DND-41 (cell line): ENCODE measurements around the gene TTC1.

Source experiments
- ATAC-seq: fragments of 200-7000 bp; cut with Tn5 transposase; 3 replicates; pipeline ENCODE4 v1.9.1; 2021; ENCODE audit warnings: low read depth; ENCODE audit not compliant: insufficient read depth
- DNase-seq: peaks from one replicate; pipeline ENCODE4 v3.0.0-alpha.2; 2020
- H2AFZ ChIP-seq: 2 replicates; pipeline ENCODE4 v1.6.0; 2012; ENCODE audit warnings: low read depth, low read length
- H3K27ac ChIP-seq: 2 replicates; pipeline ENCODE4 v1.5.1; 2012; ENCODE audit warnings: low read length, inconsistent platforms
- H3K27me3 ChIP-seq: fragments of 200-600 bp; sonication (generic); 2 replicates; pipeline ENCODE4 v1.6.0; 2012; ENCODE audit warnings: low read length, mild to moderate bottlenecking, inconsistent platforms; ENCODE audit not compliant: insufficient read depth, poor library complexity
- H3K36me3 ChIP-seq: 2 replicates; pipeline ENCODE4 v1.5.1; 2012; ENCODE audit warnings: low read length, inconsistent platforms; ENCODE audit not compliant: insufficient read depth
- H3K4me1 ChIP-seq: 2 replicates; pipeline ENCODE4 v1.5.1; 2012; ENCODE audit warnings: mild to moderate bottlenecking, low read length; ENCODE audit not compliant: insufficient read depth
- H3K4me2 ChIP-seq: 2 replicates; pipeline ENCODE4 v1.6.0; 2012; ENCODE audit warnings: mild to moderate bottlenecking, moderate library complexity, low read length, inconsistent platforms; ENCODE audit not compliant: insufficient read depth
- H3K4me3 ChIP-seq, 2 experiments: fragments of 200-600 bp in 1 of 2; shearing (Covaris generic) in 1 of 2; 2 replicates each; pipeline ENCODE4 v1.5.1; 2012 to 2016; ENCODE audit warnings: inconsistent platforms in 2 of 2, low read length in 2 of 2, mild to moderate bottlenecking in 2 of 2, low read depth in 1 of 2, moderate library complexity in 1 of 2
- H3K79me2 ChIP-seq: 2 replicates; pipeline ENCODE4 v1.6.0; 2012; ENCODE audit warnings: low read length, inconsistent platforms; ENCODE audit not compliant: insufficient read depth
- H3K9ac ChIP-seq: 2 replicates; pipeline ENCODE4 v1.6.0; 2012; ENCODE audit warnings: low read depth, mild to moderate bottlenecking, inconsistent platforms, low read length, moderate library complexity
- H3K9me3 ChIP-seq: 2 replicates; pipeline ENCODE4 v1.5.1; 2012; ENCODE audit warnings: low read length, moderate library complexity, mild to moderate bottlenecking, inconsistent platforms; ENCODE audit not compliant: insufficient read depth, severe bottlenecking
- H4K20me1 ChIP-seq: 2 replicates; pipeline ENCODE4 v1.6.0; 2012; ENCODE audit warnings: low read length; ENCODE audit not compliant: insufficient read depth
- EZH2 ChIP-seq: IDR thresholded peaks from 3 replicates; pipeline ENCODE4 v1.6.1; 2012; ENCODE audit warnings: borderline replicate concordance, low read depth, mild to moderate bottlenecking, moderate library complexity, low read length, inconsistent platforms; ENCODE audit not compliant: severe bottlenecking
- TF ChIP-seq, protein P1 (sequence below): IDR thresholded peaks from 2 replicates; pipeline ENCODE4 v1.5.1; 2012; ENCODE audit warnings: borderline replicate concordance, low read length, moderate library complexity, mild to moderate bottlenecking; ENCODE audit not compliant: poor library complexity, severe bottlenecking; ENCODE audit errors: extremely low read depth

The TTC1 gene

DNA sequence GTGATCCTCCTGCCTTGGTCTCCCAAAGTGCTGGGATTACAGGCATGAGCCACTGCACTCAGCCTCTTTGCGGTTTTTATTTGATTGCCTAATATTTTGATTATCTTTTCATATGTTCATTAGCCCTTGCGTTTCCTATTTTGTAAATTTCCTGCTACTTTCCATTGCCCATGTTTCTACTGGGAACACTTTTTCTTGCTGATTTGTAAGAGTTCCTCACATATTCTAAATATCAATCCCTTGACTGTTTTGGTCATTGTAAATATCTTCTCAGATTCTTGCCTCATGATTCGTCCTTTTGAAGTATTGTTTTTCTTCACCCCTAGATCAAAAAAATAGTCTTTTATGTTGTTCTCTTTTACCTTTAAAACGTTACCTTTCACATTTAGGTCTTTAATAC is 37.9 kb upstream of the TTC1 start:
- no peaks in the 10 kb centered on the region for H3K27me3 ChIP-seq
- H3K79me2 ChIP-seq = no peaks in the 10 kb centered on the region
- H3K27ac ChIP-seq = no peak overlapping the region
- no peaks in the 10 kb centered on the region for H3K9me3 ChIP-seq
- no peaks in the 10 kb centered on the region for H4K20me1 ChIP-seq
- no peak overlapping the region for H2AFZ ChIP-seq
- no peak overlapping the region for H3K4me2 ChIP-seq
- no peaks in the 10 kb centered on the region for H3K36me3 ChIP-seq
- ATAC-seq (no peak), DNase-seq (no peak)
- H3K4me1 ChIP-seq = no peaks in the 10 kb centered on the region
- no peak overlapping the region for H3K9ac ChIP-seq
- H3K4me3 ChIP-seq = no peak overlapping the region
- TF ChIP-seq, protein P1, sequence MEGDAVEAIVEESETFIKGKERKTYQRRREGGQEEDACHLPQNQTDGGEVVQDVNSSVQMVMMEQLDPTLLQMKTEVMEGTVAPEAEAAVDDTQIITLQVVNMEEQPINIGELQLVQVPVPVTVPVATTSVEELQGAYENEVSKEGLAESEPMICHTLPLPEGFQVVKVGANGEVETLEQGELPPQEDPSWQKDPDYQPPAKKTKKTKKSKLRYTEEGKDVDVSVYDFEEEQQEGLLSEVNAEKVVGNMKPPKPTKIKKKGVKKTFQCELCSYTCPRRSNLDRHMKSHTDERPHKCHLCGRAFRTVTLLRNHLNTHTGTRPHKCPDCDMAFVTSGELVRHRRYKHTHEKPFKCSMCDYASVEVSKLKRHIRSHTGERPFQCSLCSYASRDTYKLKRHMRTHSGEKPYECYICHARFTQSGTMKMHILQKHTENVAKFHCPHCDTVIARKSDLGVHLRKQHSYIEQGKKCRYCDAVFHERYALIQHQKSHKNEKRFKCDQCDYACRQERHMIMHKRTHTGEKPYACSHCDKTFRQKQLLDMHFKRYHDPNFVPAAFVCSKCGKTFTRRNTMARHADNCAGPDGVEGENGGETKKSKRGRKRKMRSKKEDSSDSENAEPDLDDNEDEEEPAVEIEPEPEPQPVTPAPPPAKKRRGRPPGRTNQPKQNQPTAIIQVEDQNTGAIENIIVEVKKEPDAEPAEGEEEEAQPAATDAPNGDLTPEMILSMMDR = no peak

DNA sequence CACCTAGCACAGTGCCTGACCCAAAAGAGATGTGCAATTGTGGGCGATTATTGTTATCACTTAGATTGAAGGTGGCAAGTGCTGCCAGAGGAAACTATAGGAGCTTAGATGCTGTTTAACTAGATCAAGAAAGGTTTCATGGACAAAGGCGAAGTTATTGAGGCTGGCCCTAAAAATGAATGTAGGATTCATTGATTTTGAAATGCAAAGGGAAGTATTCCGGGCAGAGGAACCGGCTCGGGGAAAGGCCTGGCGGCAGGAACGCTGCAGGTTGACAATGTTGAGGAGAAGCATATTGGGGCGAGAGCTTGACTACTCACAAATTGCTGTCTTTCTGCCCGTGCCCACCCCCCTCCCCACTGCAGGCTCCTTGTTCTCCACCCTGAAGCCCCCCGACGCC is 37.4 kb upstream of the TTC1 start:
- H3K27me3 ChIP-seq = no peaks in the 10 kb centered on the region
- no peak overlapping the region for H3K9ac ChIP-seq
- no peak overlapping the region for H3K4me3 ChIP-seq

DNA sequence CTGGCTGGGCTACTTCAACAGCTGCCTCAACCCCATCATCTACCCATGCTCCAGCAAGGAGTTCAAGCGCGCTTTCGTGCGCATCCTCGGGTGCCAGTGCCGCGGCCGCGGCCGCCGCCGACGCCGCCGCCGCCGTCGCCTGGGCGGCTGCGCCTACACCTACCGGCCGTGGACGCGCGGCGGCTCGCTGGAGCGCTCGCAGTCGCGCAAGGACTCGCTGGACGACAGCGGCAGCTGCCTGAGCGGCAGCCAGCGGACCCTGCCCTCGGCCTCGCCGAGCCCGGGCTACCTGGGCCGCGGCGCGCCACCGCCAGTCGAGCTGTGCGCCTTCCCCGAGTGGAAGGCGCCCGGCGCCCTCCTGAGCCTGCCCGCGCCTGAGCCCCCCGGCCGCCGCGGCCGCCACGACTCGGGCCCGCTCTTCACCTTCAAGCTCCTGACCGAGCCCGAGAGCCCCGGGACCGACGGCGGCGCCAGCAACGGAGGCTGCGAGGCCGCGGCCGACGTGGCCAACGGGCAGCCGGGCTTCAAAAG is 36.9 kb upstream of the TTC1 start:
- ATAC-seq = no peak

More for the DNA sequence above, 37.4 kb upstream of the TTC1 start:
- no peak overlapping the region for H2AFZ ChIP-seq
- ATAC-seq (no peak), DNase-seq (no peak)
- H4K20me1 ChIP-seq = no peaks in the 10 kb centered on the region
- H3K27ac ChIP-seq = no peak overlapping the region
- no peaks in the 10 kb centered on the region for H3K4me1 ChIP-seq
- H3K36me3 ChIP-seq = no peaks in the 10 kb centered on the region
- no peak for TF ChIP-seq EZH2
- TF ChIP-seq, protein P1 = no peak
- no peaks in the 10 kb centered on the region for H3K9me3 ChIP-seq
- no peaks in the 10 kb centered on the region for H3K79me2 ChIP-seq
- no peak overlapping the region for H3K4me2 ChIP-seq

More for the DNA sequence above, 36.9 kb upstream of the TTC1 start:
- no peaks in the 10 kb centered on the region for H4K20me1 ChIP-seq
- H3K36me3 ChIP-seq = no peaks in the 10 kb centered on the region
- H3K9me3 ChIP-seq = no peaks in the 10 kb centered on the region
- H3K79me2 ChIP-seq = no peaks in the 10 kb centered on the region
- no peak overlapping the region for H3K27ac ChIP-seq
- no peaks in the 10 kb centered on the region for H3K4me1 ChIP-seq
- no peak overlapping the region for H2AFZ ChIP-seq
- H3K4me2 ChIP-seq = no peak overlapping the region
- no peak for TF ChIP-seq EZH2
- TF ChIP-seq, protein P1 = no peak
- H3K4me3 ChIP-seq = no peak overlapping the region
- no peaks in the 10 kb centered on the region for H3K27me3 ChIP-seq
- no peak overlapping the region for H3K9ac ChIP-seq
- DNase-seq = no peak
